ENCODE results near the gene ZNF442. TPM values are rescaled to one million over a fixed set of nuclear protein-coding genes. Genes with fewer than 3 reads are reported as not detected.

Gene ZNF442
- total RNA-seq, 1 experiment from 2014 or later = 4.0 TPM

DNA sequence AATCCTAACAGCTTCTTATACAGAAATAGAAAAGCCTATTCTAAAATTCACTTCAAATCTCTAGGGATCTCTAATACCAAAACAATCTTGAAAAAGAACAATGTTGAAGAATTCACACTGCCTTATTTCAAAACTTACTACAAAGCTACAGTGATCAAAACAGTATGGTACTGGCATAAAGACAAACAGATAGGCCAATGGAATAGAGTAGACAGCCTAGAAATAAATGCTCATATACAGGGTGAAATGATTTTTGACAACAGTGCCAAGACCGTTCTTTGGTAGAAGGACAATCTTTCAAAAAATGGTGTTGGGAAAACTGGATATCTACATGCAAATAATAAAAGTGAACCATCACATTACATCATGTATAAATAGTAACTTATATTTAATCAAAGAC lies 20.3 kb downstream of the ZNF442 start:
- no peak overlapping the region for H3K4me2 ChIP-seq (ENCODE audit: insufficient read depth, insufficient read length, low read length)
- no peaks in the 10 kb centered on the region for H3K4me1 ChIP-seq (ENCODE audit: insufficient read depth, low read length)
- no peak for DNase-seq
- no peaks in the 10 kb centered on the region for H3K27me3 ChIP-seq (ENCODE audit: insufficient read depth, low read length)
- Mint-ChIP-seq H3K4me1 (no peaks in the 10 kb centered on the region), H3K27me3 (ENCODE audit: low read depth) (no peaks in the 10 kb centered on the region; the same call in 1 of the 2 replicates), H3K9me3 (peaks cover 76 to 79% of the 10 kb centered on the region in 2 experiments), H3K36me3 (ENCODE audit: insufficient read depth in 1 of 3, low read depth in 3 of 3) (peaks cover 26 to 47% (median 34%) of the 10 kb centered on the region in 3 experiments), H3K27ac (no peak overlapping the region), H3K4me3 (no peak overlapping the region)
- no peak overlapping the region for H2BK15ac ChIP-seq (ENCODE audit: low read depth, low read length)
- H3K27ac ChIP-seq (ENCODE audit: insufficient read length, low read depth, low read length) = no peak overlapping the region
- no peaks in the 10 kb centered on the region for H3K23me2 ChIP-seq (ENCODE audit: insufficient read length, low read depth, low read length, poor library complexity, severe bottlenecking)
- H4K8ac ChIP-seq (replicated peaks; ENCODE audit: insufficient read length, low read depth, low read length) = no peak overlapping the region
- no peak overlapping the region for H2BK5ac ChIP-seq (ENCODE audit: insufficient read length, low read length)
- no peak for TF ChIP-seq CTCF (conservative IDR thresholded peaks at IDR 0.05)
- H3K18ac ChIP-seq (ENCODE audit: insufficient read length, low read depth, low read length) = no peak overlapping the region
- no peak overlapping the region for H2BK120ac ChIP-seq (ENCODE audit: low read depth, low read length, poor library complexity, severe bottlenecking)
- no peak overlapping the region for H2BK20ac ChIP-seq (ENCODE audit: low read depth, low read length, poor library complexity, severe bottlenecking)
- no peak overlapping the region for H3K4ac ChIP-seq (ENCODE audit: low read depth, low read length)
- peaks cover 34% of the 10 kb centered on the region for H3K9me3 ChIP-seq (ENCODE audit: control insufficient read depth, low read depth, low read length)
- H2AK5ac ChIP-seq (ENCODE audit: insufficient read length, low read length) = no peak overlapping the region
- no CpG with 5 or more reads among the region's 1 CpG for WGBS (ENCODE audit: extremely low coverage, insufficient read length, low lambda C conversion rate)
- H3K14ac ChIP-seq (ENCODE audit: insufficient read depth, low read length) = no peak overlapping the region
- no peak overlapping the region for H2AFZ ChIP-seq (ENCODE audit: low read length)
- no peak overlapping the region for H3K23ac ChIP-seq (ENCODE audit: insufficient read length, low read depth, low read length)
- no peak overlapping the region for H2BK12ac ChIP-seq (ENCODE audit: insufficient read length, low read depth, low read length)
- H3K9ac ChIP-seq (ENCODE audit: extremely low read depth, insufficient read length, low read length) = no peak overlapping the region
- H4K91ac ChIP-seq (ENCODE audit: insufficient read length, low read depth, low read length) = no peak overlapping the region
- no peak overlapping the region for H4K5ac ChIP-seq (ENCODE audit: insufficient read length, low read depth, low read length)
- no peaks in the 10 kb centered on the region for H3K79me2 ChIP-seq (ENCODE audit: insufficient read depth, low read length)
- H3K79me1 ChIP-seq (ENCODE audit: insufficient read depth, low read depth, low read length, poor library complexity, severe bottlenecking) = no peaks in the 10 kb centered on the region
- no peaks in the 10 kb centered on the region for H4K20me1 ChIP-seq (ENCODE audit: control insufficient read depth, insufficient read depth, insufficient read length)
- no peak overlapping the region for H3K56ac ChIP-seq (ENCODE audit: insufficient read length, low read depth, low read length)
- H3T11ph ChIP-seq (ENCODE audit: low read length) = no peak overlapping the region

Measured in H9 (cell line).